Ramos (cell line): ENCODE results near the gene GPR15LG.
"Not testable (repeated sequence)": the region's sequence is repeated elsewhere in the genome, so short reads cannot be mapped to it uniquely, and the experiment has no call there.

Experiments used
- in situ Hi-C: fragments of 300-500 bp; cut with MboI; formaldehyde crosslinking; loops from one replicate; pipeline ENCODE4 v1.14.3; 2022; ENCODE audit warnings: low sequenced_read_pairs; ENCODE audit not compliant: unreplicated experiment

The GPR15LG gene

DNA sequence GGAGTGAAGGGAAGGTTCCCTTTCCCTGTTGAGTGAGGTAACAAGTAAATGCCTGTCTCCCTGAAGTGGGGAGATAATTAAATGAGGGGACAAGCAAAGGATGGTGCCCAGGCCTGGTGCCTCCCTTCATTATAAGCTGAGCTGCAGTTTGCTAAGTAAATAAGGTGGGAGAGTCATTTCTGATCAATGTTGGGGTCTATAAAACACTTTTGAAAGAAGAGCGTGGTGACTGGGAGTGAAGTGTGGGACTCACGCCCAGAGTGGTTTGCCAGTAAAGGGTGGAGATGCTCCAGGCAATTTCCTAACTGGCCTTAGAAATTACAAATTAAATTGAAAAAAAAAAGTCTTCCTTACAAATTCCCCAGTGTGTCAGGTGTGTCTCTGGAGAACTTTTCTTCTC lies 9.6 kb upstream of the GPR15LG start:
- in situ Hi-C loops: no loop called here

DNA sequence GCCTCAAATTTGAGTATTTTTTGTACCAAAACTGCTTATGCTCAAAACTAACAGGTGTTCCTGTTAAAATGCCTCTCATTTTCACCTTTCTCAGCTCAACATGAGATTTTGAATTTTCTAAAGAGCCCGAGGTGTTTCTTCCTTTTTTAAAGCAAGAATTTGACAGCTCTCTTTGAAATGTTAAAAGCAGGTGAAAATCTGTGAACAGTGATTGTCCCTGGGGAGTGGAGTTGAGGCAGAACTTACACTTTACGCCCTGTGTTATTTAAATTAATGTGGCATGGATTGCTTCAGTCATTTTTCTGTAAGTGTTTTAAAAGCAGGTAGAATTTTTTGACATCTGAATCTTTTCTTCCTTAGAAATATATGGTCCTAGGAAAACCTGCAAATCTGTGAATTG lies 9.2 kb upstream of the GPR15LG start:
- in situ Hi-C loops: no loop called here

DNA sequence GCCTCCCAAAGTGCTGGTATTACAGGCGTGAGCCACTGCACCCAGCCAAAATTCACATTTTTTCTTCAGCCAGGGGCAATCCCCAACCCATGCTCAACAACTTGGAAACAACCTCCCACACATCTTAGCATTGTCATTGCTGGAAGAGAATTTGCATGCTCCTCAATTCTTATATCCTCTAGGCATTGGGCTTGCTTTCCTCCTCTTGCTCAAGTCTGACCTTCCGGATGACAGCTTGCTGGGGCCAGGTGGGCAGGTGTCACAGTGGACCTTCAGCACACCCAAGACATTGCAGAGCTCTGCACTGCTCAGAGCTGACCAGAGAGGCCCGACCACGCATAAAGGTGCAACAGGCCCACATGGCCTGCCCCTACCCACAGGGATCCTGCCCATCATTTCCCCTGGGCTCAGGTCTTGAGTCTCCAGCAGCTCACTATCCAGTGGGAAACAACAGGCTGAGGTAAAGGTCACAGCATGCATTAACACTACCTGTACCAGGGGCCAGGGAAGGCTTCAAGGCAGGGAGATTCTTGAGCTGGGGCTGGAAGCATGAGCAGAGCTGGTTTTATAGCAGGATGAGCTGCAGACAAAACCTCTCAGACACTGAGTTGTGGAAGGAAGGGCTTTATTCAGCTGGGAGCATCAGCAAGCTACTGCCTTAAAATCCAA lies 6.8 kb upstream of the GPR15LG start:
- in situ Hi-C loops: no loop called here

DNA sequence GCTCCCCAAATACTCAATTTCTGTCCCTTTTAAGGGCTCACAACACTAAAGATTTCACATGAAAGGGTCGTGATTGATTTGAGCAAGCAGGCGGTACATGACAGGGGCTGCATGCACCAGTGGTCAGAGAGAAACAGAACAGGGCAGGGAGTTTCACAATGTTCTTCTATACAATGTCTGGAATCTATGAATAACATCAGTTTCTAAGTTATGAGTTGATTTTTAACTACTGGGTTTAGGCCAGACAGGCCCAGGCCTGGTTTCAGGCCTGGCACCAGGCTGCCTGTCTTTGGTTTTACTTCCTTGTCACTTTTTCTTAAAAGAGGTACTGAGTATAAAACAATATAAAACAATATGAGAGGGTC lies 6.3 kb upstream of the GPR15LG start:
- in situ Hi-C loops: not testable (repeated sequence)

DNA sequence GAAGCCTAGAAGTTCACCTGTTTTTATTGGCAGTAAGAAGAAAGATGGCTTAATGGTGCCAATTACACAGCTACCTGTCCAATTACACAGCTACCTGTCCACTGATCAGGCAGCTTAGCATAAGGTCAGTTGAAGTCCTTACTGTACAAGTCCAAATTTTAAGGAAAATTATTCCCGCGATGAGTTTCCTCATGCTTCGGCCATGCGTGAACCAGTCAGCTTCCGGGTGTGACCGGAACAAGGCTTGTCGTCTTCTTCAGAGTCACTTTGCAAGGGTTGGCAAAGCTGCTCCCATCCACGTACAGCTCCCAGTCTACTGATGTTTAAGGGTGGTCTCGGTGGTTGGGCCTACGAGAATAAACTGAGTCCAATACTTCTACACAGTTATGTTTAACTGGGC lies 5.2 kb upstream of the GPR15LG start:
- in situ Hi-C loops: not testable (repeated sequence)

DNA sequence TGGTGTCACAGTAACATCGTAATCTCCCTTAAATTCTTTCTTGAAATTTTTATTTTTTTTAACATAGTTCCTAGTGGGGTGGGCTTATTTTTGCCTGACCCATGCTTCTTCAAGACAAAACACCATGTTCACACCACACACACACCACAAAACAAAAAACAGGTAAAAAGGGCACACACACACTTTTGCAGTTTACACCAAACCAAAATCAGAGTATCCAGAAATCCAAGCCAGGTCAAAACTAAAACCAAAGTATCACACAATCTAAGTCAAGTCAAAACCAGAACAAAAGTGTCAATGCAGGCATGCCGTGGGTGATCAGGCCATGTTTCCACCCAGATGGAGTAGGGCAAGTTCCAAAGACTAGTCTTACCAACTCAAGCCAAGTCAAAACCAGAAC lies 2.4 kb upstream of the GPR15LG start:
- in situ Hi-C loops: not testable (repeated sequence)

DNA sequence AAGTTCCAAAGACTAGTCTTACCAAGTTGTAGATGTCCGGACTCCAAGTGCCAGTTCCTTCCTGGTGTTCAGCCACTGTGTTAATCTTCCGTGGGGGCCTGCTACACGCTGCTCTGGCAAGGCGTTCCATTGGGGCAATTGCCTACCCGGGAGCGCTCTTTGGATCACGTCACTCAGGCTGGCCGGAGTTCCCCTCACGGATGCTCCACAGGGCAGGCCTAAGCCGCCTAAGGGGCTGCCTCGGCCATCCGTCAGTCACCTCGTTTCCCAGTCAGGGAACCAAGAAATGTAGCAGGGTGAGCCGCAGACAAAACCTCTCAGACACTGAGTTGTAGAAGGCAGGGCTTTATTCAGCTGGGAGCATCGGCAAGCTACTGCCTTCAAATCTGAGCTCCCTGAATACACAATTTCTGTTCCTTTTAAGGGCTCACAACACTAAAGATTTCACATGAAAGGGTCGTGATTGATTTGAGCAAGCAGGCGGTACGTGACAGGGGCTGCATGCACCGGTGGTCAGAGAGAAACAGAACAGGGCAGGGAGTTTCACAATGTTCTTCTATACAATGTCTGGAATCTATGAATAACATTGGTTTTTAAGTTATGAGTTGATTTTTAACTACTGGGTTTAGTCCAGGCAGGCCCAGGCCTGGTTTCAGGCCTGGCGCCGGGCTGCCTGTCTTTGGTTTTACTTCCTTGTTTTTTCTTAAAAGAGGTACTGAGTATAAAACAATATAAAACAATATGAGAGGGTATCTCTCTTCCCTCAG lies 1.7 kb upstream of the GPR15LG start:
- in situ Hi-C loops: not testable (repeated sequence)

DNA sequence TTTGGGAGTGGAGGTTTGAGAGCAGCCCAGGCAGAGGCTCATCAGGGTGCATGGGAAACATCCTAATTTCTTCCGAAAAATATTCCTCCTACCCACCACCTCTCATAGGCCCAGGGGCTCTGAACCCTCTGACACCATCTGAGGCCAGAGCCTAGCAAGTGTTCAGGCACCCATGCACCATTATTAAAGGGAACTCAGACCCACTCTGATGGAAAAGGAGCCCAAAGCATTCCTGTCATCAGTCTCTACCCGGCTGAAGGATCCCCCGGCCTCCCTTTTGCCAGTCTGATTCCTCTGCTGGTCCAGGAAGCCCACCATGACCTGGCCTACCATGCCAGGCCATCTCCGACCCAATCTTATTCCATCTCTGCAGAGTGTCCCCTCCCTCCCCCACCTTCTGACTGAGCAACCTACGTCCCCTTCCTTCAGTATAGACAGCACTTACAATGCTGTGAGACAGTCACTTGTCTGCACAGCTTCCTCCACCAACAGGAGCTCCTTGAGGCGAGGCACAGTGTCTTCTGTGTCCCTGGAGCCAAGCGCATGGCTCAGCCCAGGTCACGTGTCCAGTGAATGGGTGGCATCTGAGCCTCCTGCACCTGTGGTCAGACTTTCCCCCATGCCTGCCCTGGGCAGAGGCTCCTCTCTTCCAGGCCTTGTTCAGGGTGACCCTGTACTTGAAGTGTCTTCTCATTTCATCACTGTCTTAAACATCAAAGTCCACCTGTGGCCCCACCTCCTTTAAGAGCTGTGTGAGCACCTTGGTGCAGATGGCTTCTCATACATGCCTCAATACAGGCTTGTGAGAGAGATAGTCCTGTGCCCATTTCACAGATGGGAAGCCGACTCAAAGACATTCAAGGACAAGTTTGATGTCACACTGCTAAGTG lies 889 bp upstream of the GPR15LG start:
- in situ Hi-C loops: no loop called here

DNA sequence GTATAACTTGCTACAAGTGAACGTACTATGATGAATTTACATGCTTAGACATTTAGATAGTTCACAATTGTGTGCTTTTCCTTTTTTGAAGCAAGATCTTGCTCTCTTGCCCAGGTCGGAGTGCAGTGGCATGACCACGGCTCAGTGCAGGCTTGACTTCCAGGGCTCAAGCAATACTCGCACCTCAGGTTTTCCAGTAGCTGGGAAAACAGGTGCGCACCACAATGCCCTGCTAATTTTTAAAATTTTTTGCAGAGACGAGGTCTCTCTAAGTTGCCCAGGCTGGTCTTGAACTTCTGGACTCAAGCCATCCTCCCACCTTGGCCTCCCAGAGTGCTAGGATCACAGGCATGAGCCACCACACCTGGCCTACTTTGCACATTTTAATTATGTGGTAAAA lies 1.8 kb downstream of the GPR15LG start:
- in situ Hi-C loops: no loop called here

DNA sequence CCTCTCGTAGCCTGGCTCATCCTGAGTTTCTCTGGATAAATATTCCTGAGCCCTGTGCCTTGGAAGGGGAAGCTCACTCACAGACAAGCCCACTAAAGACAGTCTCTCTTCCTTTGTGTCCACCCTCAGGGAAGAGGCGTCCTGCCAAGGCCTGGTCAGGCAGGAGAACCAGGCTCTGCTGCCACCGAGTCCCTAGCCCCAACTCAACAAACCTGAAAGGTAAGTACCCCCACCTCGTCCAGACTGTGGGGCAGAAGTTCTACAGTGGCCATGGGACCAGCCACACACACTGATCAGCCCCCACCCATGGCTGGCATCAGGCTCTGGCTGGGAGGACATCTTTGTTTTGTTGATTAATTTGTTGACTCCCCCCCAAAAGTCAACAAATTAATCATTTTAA lies 2.8 kb downstream of the GPR15LG start:
- in situ Hi-C loops: no loop called here

DNA sequence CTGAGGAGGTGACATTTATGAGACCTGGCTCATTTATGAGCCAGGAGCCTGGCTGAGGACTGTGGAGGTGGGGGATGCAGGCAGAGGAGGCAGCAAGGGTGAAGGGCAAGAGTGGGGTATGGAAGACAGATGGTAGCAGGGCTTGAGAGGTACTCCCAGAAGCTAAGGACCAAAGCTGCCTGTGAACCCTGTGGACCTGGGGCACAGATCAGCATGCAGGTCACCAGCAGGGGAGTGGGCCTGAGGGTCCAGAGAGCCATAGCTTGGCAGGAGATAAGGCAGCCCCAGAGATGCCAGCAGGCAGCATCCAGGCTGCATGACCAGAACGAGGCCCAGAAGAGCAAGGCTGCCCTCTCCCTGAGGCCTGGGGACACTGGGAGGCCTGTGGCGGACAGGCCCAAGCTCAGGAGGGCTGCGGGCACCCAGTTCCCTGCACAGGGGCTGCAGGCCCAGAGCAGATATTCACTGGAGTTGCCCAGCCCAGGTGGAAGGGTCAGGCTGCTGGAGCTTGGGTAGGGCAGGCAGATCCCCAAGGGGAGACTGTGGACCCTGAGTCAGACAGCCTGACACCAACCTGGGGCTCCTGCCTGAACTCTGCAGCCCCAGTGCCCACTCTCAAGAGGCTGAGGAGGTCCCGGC lies 3.4 kb downstream of the GPR15LG start:
- in situ Hi-C loops: no loop called here

DNA sequence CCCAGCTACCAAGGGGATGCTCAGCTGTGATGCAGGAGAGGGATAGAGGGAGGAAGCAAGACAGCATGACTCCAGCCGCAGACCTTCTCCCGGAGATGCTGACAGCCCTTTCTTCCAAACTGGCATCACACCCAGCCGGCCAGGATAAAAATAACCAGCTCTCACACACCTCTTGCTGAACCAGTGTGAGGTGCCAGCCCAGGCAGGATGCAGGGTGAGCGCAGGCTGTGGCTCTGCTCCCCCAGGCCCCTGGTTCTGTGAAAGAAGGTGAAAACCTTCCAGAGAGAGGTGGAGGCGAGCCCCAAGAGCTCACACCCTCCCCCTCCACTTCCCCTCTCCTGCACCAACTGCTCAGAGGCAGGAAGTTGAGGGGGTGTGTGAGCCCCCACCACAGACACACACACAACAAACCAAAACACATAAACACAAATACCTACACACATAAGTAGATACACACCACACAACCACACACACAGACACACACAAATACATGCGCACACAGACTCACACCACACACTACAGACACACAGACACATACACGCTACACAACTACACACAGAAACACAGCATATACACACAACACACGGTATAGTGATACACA lies 4.0 kb downstream of the GPR15LG start:
- in situ Hi-C loops: no loop called here

DNA sequence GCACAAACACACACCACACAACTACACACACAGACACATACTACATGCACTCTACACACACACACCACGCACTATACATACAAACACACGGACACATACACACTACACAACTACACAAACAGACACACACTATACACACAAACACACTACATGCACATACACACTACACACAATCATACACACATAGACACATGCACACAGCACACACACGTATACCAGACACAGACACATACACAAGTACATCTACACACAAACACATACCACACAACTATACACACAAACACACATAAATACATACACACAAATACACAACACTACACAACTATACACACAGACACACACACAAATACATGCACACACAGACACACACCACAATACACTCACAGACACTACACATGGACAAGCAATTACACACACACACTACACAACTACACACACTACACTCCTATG lies 4.6 kb downstream of the GPR15LG start:
- in situ Hi-C loops: no loop called here

DNA sequence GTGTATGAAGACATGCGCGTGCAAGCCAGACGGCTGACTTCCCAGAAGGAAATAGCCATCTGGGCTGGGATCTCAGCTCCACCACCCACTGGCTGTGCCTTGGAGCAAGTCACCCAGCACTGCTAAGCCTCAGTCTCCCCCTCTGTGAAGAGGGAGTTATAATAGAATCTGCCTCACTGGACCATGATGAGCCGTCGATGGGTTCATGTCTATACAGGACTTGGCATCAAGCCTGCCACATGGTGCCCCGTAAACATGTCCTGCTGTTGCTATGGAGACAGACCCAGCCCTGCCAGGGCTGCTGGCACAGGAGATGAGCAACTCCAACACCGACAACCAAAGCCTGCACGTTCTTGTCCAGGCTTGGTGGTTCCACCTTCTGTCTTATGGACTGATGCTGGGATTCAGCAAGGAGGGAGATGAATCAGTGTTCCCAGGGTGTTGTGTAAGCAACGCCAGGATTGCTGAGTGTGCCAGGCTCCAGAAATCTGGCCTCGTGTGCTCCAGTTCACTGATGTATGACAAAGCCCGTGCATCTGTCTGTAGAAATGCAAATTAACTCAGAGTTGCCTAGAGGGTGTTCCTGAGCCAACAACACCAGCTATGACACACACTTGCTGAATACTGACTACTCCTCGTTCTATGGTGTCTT lies 5.6 kb downstream of the GPR15LG start:
- in situ Hi-C loops: no loop called here

DNA sequence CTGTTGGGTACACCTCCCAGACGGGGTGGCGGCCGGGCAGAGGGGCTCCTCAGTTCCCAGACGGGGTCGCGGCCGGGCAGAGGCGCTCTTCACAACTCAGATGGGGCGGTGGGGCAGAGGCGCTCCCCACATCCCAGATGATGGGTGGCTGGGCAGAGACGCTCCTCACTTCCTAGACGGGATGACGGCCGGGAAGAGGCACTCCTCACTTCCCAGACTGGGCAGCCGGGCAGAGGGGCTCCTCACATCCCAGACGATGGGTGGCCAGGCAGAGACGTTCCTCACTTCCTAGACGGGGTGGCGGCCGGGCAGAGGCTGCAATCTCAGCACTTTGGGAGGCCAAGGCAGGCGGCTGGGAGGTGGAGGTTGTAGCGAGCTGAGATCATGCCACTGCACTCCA lies 6.8 kb downstream of the GPR15LG start:
- in situ Hi-C loops: not testable (repeated sequence)

DNA sequence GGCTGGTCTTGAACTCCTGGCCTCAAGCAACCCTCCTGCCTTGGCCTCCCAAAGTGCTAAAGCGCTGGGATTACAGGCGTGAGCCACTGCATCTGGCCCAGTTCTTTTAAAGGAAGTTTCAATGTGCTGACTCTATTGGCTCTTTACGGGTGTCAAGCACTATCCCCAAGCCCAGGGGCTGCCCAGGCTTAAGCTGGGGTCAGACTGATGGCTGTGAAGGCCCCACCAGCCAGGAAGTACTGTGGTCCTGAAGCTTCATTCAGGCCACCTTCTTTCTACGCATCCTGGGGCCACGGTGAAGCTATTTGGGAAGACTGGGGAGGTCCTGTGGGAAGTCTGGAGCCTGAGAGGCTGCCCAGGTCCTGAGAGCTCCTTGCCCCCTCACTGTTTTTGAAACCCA lies 8.0 kb downstream of the GPR15LG start:
- in situ Hi-C loops: no loop called here

DNA sequence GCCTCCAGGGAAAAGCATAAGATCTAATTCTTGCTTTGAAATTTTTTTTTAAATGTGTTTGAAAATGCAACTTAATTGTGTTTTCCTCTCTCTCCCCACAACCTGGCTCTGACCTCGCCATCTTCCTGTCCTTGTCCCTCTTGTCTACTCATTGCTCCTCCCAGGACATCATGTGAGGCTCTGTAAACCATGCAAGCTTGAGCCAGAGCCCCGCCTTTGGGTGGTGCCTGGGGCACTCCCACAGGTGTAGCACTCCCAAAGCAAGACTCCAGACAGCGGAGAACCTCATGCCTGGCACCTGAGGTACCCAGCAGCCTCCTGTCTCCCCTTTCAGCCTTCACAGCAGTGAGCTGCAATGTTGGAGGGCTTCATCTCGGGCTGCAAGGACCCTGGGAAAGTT lies 10.9 kb downstream of the GPR15LG start:
- in situ Hi-C loops: no loop called here

DNA sequence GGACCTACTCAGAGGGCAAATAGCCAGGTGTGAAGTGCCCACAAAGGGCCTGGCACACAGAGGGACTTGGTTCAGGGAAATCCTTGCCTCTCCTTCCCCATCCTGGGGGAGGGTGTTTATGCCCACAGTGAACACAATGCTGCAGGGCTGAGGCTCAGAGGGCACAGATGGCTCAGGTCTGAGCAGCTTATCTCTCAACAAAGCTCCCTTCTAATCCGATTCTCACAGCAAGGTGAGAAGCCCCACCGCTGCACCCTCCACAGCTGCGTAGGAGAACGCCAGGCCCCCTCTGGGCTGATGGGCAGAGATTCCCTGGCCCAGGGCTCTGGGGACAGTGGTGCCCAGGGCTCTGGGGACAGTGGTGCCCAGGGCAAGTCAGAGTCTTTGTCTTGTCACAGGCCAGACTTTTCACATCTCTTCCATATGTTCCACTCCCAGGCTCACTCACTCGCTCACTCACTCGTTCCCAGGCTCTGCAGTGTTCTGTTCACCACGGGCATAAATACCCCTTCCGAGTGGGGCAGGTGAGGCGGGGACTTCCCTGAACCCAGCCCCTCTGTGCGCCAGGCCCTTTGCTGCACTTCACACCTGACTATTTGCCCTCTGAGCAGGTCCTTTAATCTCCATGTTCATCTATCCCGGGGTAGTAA lies 12.1 kb downstream of the GPR15LG start:
- in situ Hi-C loops: no loop called here

DNA sequence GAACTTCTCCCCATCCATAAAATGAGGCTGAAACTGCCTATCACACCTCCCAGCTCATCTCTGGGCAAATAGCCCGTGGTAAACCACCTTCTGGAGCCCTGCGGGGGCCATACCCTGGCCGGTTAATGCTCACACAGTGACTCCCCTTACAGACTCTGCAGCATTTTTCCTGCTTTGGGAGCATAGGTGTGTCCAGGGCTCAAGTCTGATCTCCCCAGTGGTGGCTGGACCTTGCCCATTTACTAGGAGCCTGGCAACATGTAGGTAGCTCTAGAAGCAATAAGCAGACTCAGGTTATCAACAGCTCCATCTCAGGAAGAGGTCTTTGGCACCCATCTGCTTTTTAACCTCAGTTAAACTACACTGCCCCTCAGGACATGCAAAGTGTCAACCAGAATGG lies 15.2 kb downstream of the GPR15LG start:
- in situ Hi-C loops: no loop called here
